CD4-positive, alpha-beta T cell treated with Interleukin-17A for 1 hour (primary cell): ENCODE measurements around the gene ZNF555.
A peak's percentile ranks its signal among the peaks of the same experiment; 100 is the strongest.
"Not testable (repeated sequence)": the region's sequence is repeated elsewhere in the genome, so short reads cannot be mapped to it uniquely, and the experiment has no call there.

Source experiments
- DNase-seq: peaks from one replicate; pipeline ENCODE4 v3.0.0-alpha.2; 2020

Gene ZNF555

GRCh38 chr19:2840794-2841791, at the start of gene ZNF555:
Gene ZNF555 (plus strand): TSS chr19:2841475. CDS start chr19:2841573, 98 bp downstream.
- DNase-seq, result peak; percentile 100

GRCh38 chr19:2791876-2792275, 49.4 kb upstream of the ZNF555 start:
- DNase-seq, result no peak

GRCh38 chr19:2792666-2793065, 48.6 kb upstream of the ZNF555 start:
- not testable (repeated sequence) for DNase-seq

GRCh38 chr19:2793126-2793525, 48.1 kb upstream of the ZNF555 start:
- DNase-seq, result no peak

GRCh38 chr19:2793577-2793976, 47.7 kb upstream of the ZNF555 start:
- DNase-seq, result no peak

GRCh38 chr19:2795827-2796658, 45.2 kb upstream of the ZNF555 start:
- no peak for DNase-seq

GRCh38 chr19:2796659-2797266, 44.5 kb upstream of the ZNF555 start:
- no peak for DNase-seq

- DNase-seq, result no peak
Measured at GRCh38 chr19:2797280-2797679, 44.0 kb upstream of the ZNF555 start.

- no peak for DNase-seq
Measured at GRCh38 chr19:2798158-2798685, 43.1 kb upstream of the ZNF555 start.

- DNase-seq, result no peak
Measured at GRCh38 chr19:2798733-2799132, 42.5 kb upstream of the ZNF555 start.

GRCh38 chr19:2799273-2800020, 41.8 kb upstream of the ZNF555 start:
- no peak for DNase-seq

GRCh38 chr19:2800506-2800905, 40.8 kb upstream of the ZNF555 start:
- DNase-seq, result no peak

- DNase-seq, result no peak
Measured at GRCh38 chr19:2802826-2803225, 38.4 kb upstream of the ZNF555 start.

- no peak for DNase-seq
Measured at GRCh38 chr19:2803486-2804155, 37.7 kb upstream of the ZNF555 start.

GRCh38 chr19:2804156-2805004, 36.9 kb upstream of the ZNF555 start:
- no peak for DNase-seq

GRCh38 chr19:2805261-2805900, 35.9 kb upstream of the ZNF555 start:
- no peak for DNase-seq

GRCh38 chr19:2805991-2806649, 35.2 kb upstream of the ZNF555 start:
- no peak for DNase-seq

- no peak for DNase-seq
Measured at GRCh38 chr19:2806736-2807378, 34.4 kb upstream of the ZNF555 start.
